B cell (primary cell): Measurements from ENCODE around the gene ECI1. TPM values are rescaled to one million over a fixed set of nuclear protein-coding genes. Genes with fewer than 3 reads are reported as not detected.

Source experiments
- ATAC-seq: fragments of 200-7000 bp; cut with Tn5 transposase; one replicate; pipeline ENCODE4 v1.10.0; 2021; ENCODE audit warnings: low read depth, mild to moderate bottlenecking, moderate number of reproducible peaks, moderate library complexity
- CTCF ChIA-PET: fragments of 350-600 bp; sonication (Branson Sonifier 250); formaldehyde crosslinking; loops from one replicate; lab custom pipeline; 2021; ENCODE audit warnings: antibody characterized with exemption, inconsistent platforms; lab: Charles Lee
- POLR2A ChIA-PET: fragments of 350-600 bp; sonication (Branson Sonifier 250); formaldehyde crosslinking; loops from one replicate; lab custom pipeline; 2021; ENCODE audit warnings: antibody characterized with exemption; lab: Charles Lee
- DNase-seq: peaks from one replicate; pipeline ENCODE4 v3.0.0; 2013
- H2AFZ ChIP-seq: 2 replicates; pipeline ENCODE4 v1.6.1; 2012; ENCODE audit warnings: mild to moderate bottlenecking, low read depth, low read length; ENCODE audit not compliant: insufficient read depth, poor library complexity, severe bottlenecking
- H3K27ac ChIP-seq, 2 donors: 1 replicate in 1 of 2; 2 replicates in 1 of 2; pipeline ENCODE4 v1.5.1; 2012 to 2013; ENCODE audit warnings: low read length in 2 of 2, mild to moderate bottlenecking in 2 of 2, moderate library complexity in 1 of 2
- H3K27me3 ChIP-seq, 4 experiments: fragments of 200-600 bp in 1 of 4; sonication (generic) in 1 of 4; replicated peaks in 1 of 4; 1 replicate in 2 of 4; 2 replicates in 2 of 4; pipeline versions ENCODE4 v1.6.1 to v1.7.0; 2013 to 2016; ENCODE audit warnings: low read length in 3 of 4, mild to moderate bottlenecking in 2 of 4, mixed read lengths in 1 of 4, moderate library complexity in 1 of 4; ENCODE audit not compliant: insufficient read depth in 4 of 4, control insufficient read depth in 3 of 4; ENCODE audit errors: control extremely low read depth in 1 of 4
- H3K36me3 ChIP-seq, 2 experiments: replicated peaks in 1 of 2; 1 replicate in 1 of 2; 2 replicates in 1 of 2; pipeline versions ENCODE4 v1.6.1 to v1.7.1; 2013; ENCODE audit warnings: low read length in 1 of 2; ENCODE audit not compliant: insufficient read depth in 2 of 2, control insufficient read depth in 1 of 2; ENCODE audit errors: control extremely low read depth in 1 of 2, extremely low read depth in 1 of 2
- H3K4me1 ChIP-seq, 2 donors: fragments of 200-600 bp in 1 of 2; sonication (generic) in 1 of 2; 1 replicate in 1 of 2; 2 replicates in 1 of 2; pipeline versions ENCODE4 v1.5.1 to v1.6.1; 2013 to 2017; ENCODE audit warnings: low read length in 2 of 2; ENCODE audit not compliant: control insufficient read depth in 2 of 2, insufficient read depth in 2 of 2
- H3K4me2 ChIP-seq: replicated peaks from 2 replicates; pipeline ENCODE3; 2012; ENCODE audit warnings: mild to moderate bottlenecking, low read depth, low read length; ENCODE audit not compliant: poor library complexity, severe bottlenecking
- H3K4me3 ChIP-seq, 5 experiments: fragments of 200-600 bp in 1 of 5; sonication (generic) in 1 of 5; 1 replicate in 3 of 5; 2 replicates in 2 of 5; pipeline versions ENCODE4 v1.5.1 to v1.7.0; 2011 to 2016; ENCODE audit warnings: low read length in 4 of 5, mild to moderate bottlenecking in 4 of 5, low read depth in 2 of 5, control low read depth in 1 of 5, moderate library complexity in 1 of 5; ENCODE audit not compliant: insufficient read depth in 1 of 5; ENCODE audit errors: control extremely low read depth in 1 of 5, extremely low read depth in 1 of 5
- H3K79me2 ChIP-seq: fragments of 200-600 bp; sonication (generic); one replicate; pipeline ENCODE4 v1.6.0; 2016; ENCODE audit warnings: low read length; ENCODE audit not compliant: control insufficient read depth, insufficient read depth
- H3K9ac ChIP-seq: fragments of 200-600 bp; sonication (generic); 2 replicates; pipeline ENCODE4 v1.6.1; 2017; ENCODE audit warnings: mild to moderate bottlenecking, low read length, moderate library complexity
- H3K9me3 ChIP-seq, 3 donors: one replicate each; pipeline versions ENCODE4 v1.6.1 to v1.7.1; 2013; ENCODE audit warnings: low read length in 2 of 3; ENCODE audit not compliant: control insufficient read depth in 2 of 3, insufficient read depth in 1 of 3; ENCODE audit errors: control extremely low read depth in 1 of 3
- H4K20me1 ChIP-seq: 2 replicates; pipeline ENCODE4 v1.6.0; 2012; ENCODE audit warnings: mild to moderate bottlenecking, low read length; ENCODE audit not compliant: insufficient read depth, control insufficient read depth, poor library complexity, severe bottlenecking
- H3K27ac Mint-ChIP-seq: one replicate; pipeline ENCODE4 v1.8.0; 2021; ENCODE audit warnings: mixed read lengths
- H3K27me3 Mint-ChIP-seq: one replicate; pipeline ENCODE4 v1.8.0; 2021; ENCODE audit warnings: mixed read lengths
- H3K4me1 Mint-ChIP-seq: one replicate; pipeline ENCODE4 v1.8.0; 2021; ENCODE audit warnings: mixed read lengths
- H3K4me3 Mint-ChIP-seq: one replicate; pipeline ENCODE4 v1.8.0; 2021; ENCODE audit warnings: mixed read lengths
- H3K9me3 Mint-ChIP-seq: one replicate; pipeline ENCODE4 v1.8.0; 2022; ENCODE audit warnings: mixed read lengths; ENCODE audit not compliant: insufficient read depth
- CTCF ChIP-seq: fragments of 200-600 bp; IDR thresholded peaks from one replicate; pipeline ENCODE4 v1.8.0; 2022; ENCODE audit warnings: antibody characterized with exemption, mild to moderate bottlenecking
- EZH2 ChIP-seq: IDR thresholded peaks from 2 replicates; pipeline ENCODE4 v1.6.1; 2012; ENCODE audit warnings: borderline replicate concordance, low read depth, mild to moderate bottlenecking, moderate library complexity, low read length; ENCODE audit not compliant: insufficient read depth, poor library complexity, severe bottlenecking
- WGBS: methylation state at CpG from one replicate; pipeline ENCODE4 v1.1.5; 2013; ENCODE audit warnings: missing lambda C conversion rate; ENCODE audit not compliant: insufficient coverage; 5-methylcytosine and 5-hydroxymethylcytosine counted together
- intact Hi-C: fragments of 100-400 bp; cut with micrococcal nuclease; formaldehyde crosslinking; loops from one replicate; pipeline ENCODE4 v1.10.0; 2022
- polyA plus RNA-seq: library from polyadenylated mRNA; depleted of rRNA; stranded (reverse); fragments of >200 nt; gene quantifications from 2 replicates; pipeline ENCODE4 v1.2.3, GENCODE V29; 2012
- total RNA-seq, 2 donors: library from RNA; stranded (reverse); fragments of 120-200 nt in 1 of 2; gene quantifications; 1 replicate in 1 of 2; 2 replicates in 1 of 2; pipeline versions ENCODE4 v1.2.3 to v1.2.4, GENCODE V29; 2013 to 2022

The ECI1 gene
- total and polyA plus RNA-seq, 2 donors (not counting 1 experiment from before 2014, with no cell fraction given) = 34.3 to 38.4 TPM

- no peak overlapping the region for H3K27ac ChIP-seq
- 96% methylated on average over 8 of the region's 12 CpGs for WGBS
- Mint-ChIP-seq H3K27ac (no peak overlapping the region), H3K4me3 (no peak overlapping the region), H3K27me3 (no peaks in the 10 kb centered on the region), H3K9me3 (no peaks in the 10 kb centered on the region), H3K4me1 (peaks cover 20% of the 10 kb centered on the region)
- H3K9ac ChIP-seq = no peak overlapping the region
- ATAC-seq (no peak), DNase-seq (no peak)
- H3K27me3 ChIP-seq = no peaks in the 10 kb centered on the region
- ChIA-PET CTCF (interaction anchor here (1.3 kb wide), 1 partner anchor 22 kb away, joined by 3 read pairs; the partner anchor contains the start of gene ECI1), POLR2A (no interaction called here)
- H3K9me3 ChIP-seq = peaks cover 0 to under 1% (median 0%) of the 10 kb centered on the region in 3 donors
- intact Hi-C loops = no loop called here
- peaks cover 44% of the 10 kb centered on the region for H4K20me1 ChIP-seq
- H2AFZ ChIP-seq = no peak overlapping the region
- H3K36me3 ChIP-seq = peaks cover 0 to 49% of the 10 kb centered on the region in 2 experiments
- peaks cover 42% of the 10 kb centered on the region for H3K79me2 ChIP-seq
- no peak overlapping the region for H3K4me3 ChIP-seq
- no peak overlapping the region for H3K4me2 ChIP-seq
- TF ChIP-seq EZH2 = no peak
- TF ChIP-seq CTCF = no peak
- H3K4me1 ChIP-seq = peaks cover 6 to 8% of the 10 kb centered on the region in 2 donors
Observed at GRCh38 chr16:2229091-2229490, 22.3 kb downstream of the ECI1 start.

- Mint-ChIP-seq H3K27me3 (no peaks in the 10 kb centered on the region), H3K9me3 (no peaks in the 10 kb centered on the region), H3K4me3 (no peak overlapping the region), H3K4me1 (peaks cover 22% of the 10 kb centered on the region), H3K27ac (no peak overlapping the region)
- Histone ChIP-seq H3K27me3 (no peaks in the 10 kb centered on the region), H4K20me1 (peaks cover 48% of the 10 kb centered on the region), H2AFZ (no peak overlapping the region), H3K36me3 (peaks cover 0 to 42% of the 10 kb centered on the region in 2 experiments), H3K9ac (no peak overlapping the region), H3K4me1 (peaks cover 6 to 11% of the 10 kb centered on the region in 2 donors), H3K27ac (no peak overlapping the region), H3K79me2 (peaks cover 48% of the 10 kb centered on the region), H3K4me3 (no peak overlapping the region), H3K9me3 (peaks cover 0 to 2% (median 0%) of the 10 kb centered on the region in 3 donors), H3K4me2 (no peak overlapping the region)
- ChIA-PET POLR2A (no interaction called here), CTCF (interaction anchor here (1.3 kb wide), 1 partner anchor 23 kb away, joined by 3 read pairs; the partner anchor contains the start of gene ECI1)
- no peak for DNase-seq
- TF ChIP-seq CTCF = no peak
- no peak for TF ChIP-seq EZH2
- intact Hi-C loops = no loop called here
- no peak for ATAC-seq
- 98% methylated on average over 24 of the region's 25 CpGs for WGBS
Observed at GRCh38 chr16:2228161-2228824, 23.1 kb downstream of the ECI1 start.
